Measurements from ENCODE around the gene RSPO1. TPM values are rescaled to one million over a fixed set of nuclear protein-coding genes. Genes with fewer than 3 reads are reported as not detected.

The RSPO1 gene
- total and polyA plus RNA-seq, 11 donors = 13.2 TPM; not detected in 10

GRCh38 chr1:37652976-37653375 lies 18.3 kb upstream of the RSPO1 start:
- Histone ChIP-seq H3K4me3 (no peak overlapping the region), H3K27ac (no peak overlapping the region), H3K9me3 (no peaks in the 10 kb centered on the region), H3K36me3 (no peaks in the 10 kb centered on the region), H3K4me1 (no peaks in the 10 kb centered on the region), H3K27me3 (peaks cover 0 to 20% (median 0%) of the 10 kb centered on the region in 9 donors)
- no peak for TF ChIP-seq POLR2A (IDR thresholded peaks at IDR 0.05)
- no peak for TF ChIP-seq CTCF (IDR thresholded peaks at IDR 0.05)
- DNase-seq = no peak
- WGBS, 4 donors = 17 to 60% (median 38%) methylated on average over 1 to 2 of the region's 2 CpGs
- intact Hi-C loops (cut with DNase I) = no loop called here
- no peak for ATAC-seq

- 66 to 75% (median 71%) methylated on average over 10 of the region's 10 CpGs for WGBS, 4 donors
- no peak for ATAC-seq
Measured at GRCh38 chr1:37651803-37652202, 17.1 kb upstream of the RSPO1 start.

GRCh38 chr1:37650721-37651120 lies 16.0 kb upstream of the RSPO1 start:
- H3K4me1 ChIP-seq = no peaks in the 10 kb centered on the region
- 57 to 71% (median 68%) methylated on average over 3 to 5 of the region's 5 CpGs for WGBS, 4 donors
- DNase-seq = no peak
- no peaks in the 10 kb centered on the region for H3K36me3 ChIP-seq
- H3K27ac ChIP-seq = no peak overlapping the region
- no peak for ATAC-seq
- intact Hi-C loops (cut with DNase I) = no loop called here
- H3K9me3 ChIP-seq = no peaks in the 10 kb centered on the region
- no peak for TF ChIP-seq CTCF (IDR thresholded peaks at IDR 0.05)
- TF ChIP-seq POLR2A (IDR thresholded peaks at IDR 0.05) = no peak
- H3K27me3 ChIP-seq = peaks cover 0 to 23% (median 3%) of the 10 kb centered on the region in 9 donors
- no peak overlapping the region for H3K4me3 ChIP-seq

More at GRCh38 chr1:37651803-37652202, 17.1 kb upstream of the RSPO1 start:
- intact Hi-C loops (cut with DNase I) = no loop called here
- Histone ChIP-seq H3K27me3 (peaks cover 0 to 18% (median 0%) of the 10 kb centered on the region in 9 donors), H3K27ac (no peak overlapping the region), H3K36me3 (no peaks in the 10 kb centered on the region), H3K4me3 (no peak overlapping the region), H3K4me1 (no peaks in the 10 kb centered on the region), H3K9me3 (no peaks in the 10 kb centered on the region)
- DNase-seq = no peak
- TF ChIP-seq CTCF (IDR thresholded peaks at IDR 0.05) = no peak
- no peak for TF ChIP-seq POLR2A (IDR thresholded peaks at IDR 0.05)

DNA sequence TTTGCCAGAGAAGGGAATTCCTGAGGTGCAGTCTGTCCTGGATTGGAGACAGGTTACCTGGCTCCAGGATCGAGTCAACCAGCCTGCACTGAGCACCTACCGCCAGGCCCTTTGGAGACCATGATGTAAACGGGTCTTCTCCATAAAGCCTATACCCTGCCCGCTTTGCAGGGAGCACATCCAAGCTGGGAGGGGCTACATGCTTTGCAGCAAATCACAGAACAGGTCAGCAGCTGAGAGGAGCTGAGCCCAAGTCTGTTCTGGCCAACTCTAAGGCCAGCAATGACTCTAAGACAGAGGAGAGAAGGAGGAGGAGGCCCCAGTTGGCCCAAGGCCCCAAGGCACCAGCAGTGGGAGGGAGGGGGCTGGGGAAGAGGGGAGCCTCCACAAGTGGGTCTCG lies 15.5 kb upstream of the RSPO1 start:
- Histone ChIP-seq H3K4me3 (no peak overlapping the region), H3K27me3 (peaks cover 0 to 29% (median 4%) of the 10 kb centered on the region in 9 donors), H3K9me3 (no peaks in the 10 kb centered on the region), H3K27ac (no peak overlapping the region), H3K36me3 (no peaks in the 10 kb centered on the region), H3K4me1 (no peaks in the 10 kb centered on the region)
- intact Hi-C loops (cut with DNase I) = no loop called here
- 55 to 69% (median 58%) methylated on average over 3 to 5 of the region's 5 CpGs for WGBS, 4 donors
- ATAC-seq = no peak
- TF ChIP-seq POLR2A (IDR thresholded peaks at IDR 0.05) (no peak), CTCF (IDR thresholded peaks at IDR 0.05) (no peak)
- DNase-seq = no peak
